Activated naive CD8-positive, alpha-beta T cell (primary cell): Measurements from ENCODE around the gene GLRA2.

ENCODE experiments used
- H3K27ac Mint-ChIP-seq: one replicate; pipeline ENCODE4 v1.8.0; 2021; ENCODE audit warnings: mixed read lengths
- H3K27me3 Mint-ChIP-seq: one replicate; pipeline ENCODE4 v1.8.0; 2021; ENCODE audit warnings: mixed read lengths
- H3K36me3 Mint-ChIP-seq: one replicate; pipeline ENCODE4 v1.8.0; 2021; ENCODE audit warnings: mixed read lengths
- H3K4me1 Mint-ChIP-seq: one replicate; pipeline ENCODE4 v1.8.0; 2021; ENCODE audit warnings: low read depth, mixed read lengths
- H3K4me3 Mint-ChIP-seq: one replicate; pipeline ENCODE4 v1.8.0; 2021; ENCODE audit warnings: mild to moderate bottlenecking, mixed read lengths
- H3K9me3 Mint-ChIP-seq: one replicate; pipeline ENCODE4 v1.8.0; 2021; ENCODE audit warnings: low read depth, mixed read lengths

GLRA2 gene

DNA sequence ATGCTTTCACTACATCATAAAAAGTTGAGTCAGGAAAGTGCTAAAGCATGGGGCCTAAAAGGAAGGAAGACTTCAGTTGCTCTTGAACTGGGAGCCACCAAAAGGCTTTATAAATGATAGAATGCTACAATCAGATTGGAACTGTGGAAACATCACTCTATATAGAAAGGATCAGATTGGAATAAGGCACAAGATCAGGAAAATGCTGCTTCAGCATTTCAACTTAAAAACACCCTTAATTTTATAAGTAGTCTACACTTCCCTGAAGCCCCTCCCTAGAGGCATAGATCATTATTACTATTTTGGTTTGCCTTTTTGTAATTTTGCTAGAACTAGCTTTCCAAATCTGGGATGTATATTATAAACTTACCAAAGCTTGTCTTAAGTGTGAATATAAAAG is 172.8 kb downstream of the GLRA2 start:
- Mint-ChIP-seq H3K4me3 (no peak overlapping the region), H3K27ac (no peak overlapping the region), H3K4me1 (no peaks in the 10 kb centered on the region), H3K9me3 (no peaks in the 10 kb centered on the region), H3K27me3 (no peaks in the 10 kb centered on the region), H3K36me3 (no peaks in the 10 kb centered on the region)

DNA sequence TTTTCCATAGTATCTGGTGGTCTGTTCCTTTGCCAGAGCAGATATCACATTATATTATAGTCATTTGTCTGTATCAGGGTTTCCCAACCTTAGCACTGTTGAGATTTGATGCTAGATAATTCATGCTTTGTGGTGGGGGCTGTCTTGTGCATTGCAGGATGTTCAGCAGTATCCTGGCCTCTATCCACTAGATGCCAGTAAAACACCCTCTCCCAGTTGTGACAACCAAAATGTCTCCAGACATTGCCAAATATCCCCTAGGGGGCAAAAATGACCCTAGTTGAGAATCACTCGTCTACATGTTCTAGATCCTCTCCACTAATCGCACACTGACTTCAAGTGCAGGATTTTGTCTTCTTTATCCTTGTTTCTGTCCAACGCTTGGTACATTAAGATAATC is 182.8 kb downstream of the GLRA2 start:
- no peaks in the 10 kb centered on the region for H3K27me3 Mint-ChIP-seq
- H3K27ac Mint-ChIP-seq: no peak overlapping the region
- H3K4me1 Mint-ChIP-seq: no peaks in the 10 kb centered on the region
- H3K4me3 Mint-ChIP-seq: no peak overlapping the region
- H3K36me3 Mint-ChIP-seq: no peaks in the 10 kb centered on the region
- no peaks in the 10 kb centered on the region for H3K9me3 Mint-ChIP-seq

DNA sequence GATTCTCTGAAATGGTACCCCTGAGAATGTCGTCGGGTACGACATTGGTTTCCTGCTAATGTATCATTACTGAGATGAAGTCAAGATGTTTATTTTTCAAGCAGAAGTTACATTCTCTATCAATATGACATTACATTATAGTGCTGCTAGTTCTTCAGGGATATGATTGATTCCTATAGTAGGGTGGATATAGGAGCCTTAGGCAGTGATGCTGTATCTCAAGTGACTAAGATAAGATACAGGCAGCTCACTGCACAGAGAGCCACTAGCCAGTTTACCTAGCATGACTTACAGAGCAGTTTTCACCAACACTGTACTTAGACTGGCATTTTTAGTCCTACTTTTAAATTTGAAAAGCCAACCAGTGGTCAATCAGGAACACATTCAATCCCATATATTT is 188.6 kb downstream of the GLRA2 start:
- Mint-ChIP-seq H3K27ac (no peak overlapping the region), H3K27me3 (no peaks in the 10 kb centered on the region), H3K9me3 (no peaks in the 10 kb centered on the region), H3K4me1 (no peaks in the 10 kb centered on the region), H3K4me3 (no peak overlapping the region), H3K36me3 (no peaks in the 10 kb centered on the region)

DNA sequence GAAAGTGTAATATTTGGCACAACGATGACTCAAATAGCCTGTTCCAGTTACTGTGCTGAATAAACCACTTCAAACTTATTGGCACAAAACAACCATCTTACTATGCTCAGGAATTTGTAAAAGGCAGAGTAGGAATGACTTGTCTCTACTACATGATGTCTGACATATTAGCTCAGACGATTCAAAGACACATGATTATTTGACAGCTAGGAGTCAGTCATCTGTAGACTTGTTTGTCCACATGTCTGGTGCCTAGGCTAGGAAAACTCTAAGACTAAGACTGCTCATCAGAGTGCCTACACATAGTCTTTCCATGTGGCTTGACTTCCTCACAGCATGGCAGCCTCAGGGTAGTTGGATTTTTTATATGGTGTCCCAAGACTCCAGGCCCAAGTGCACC is 189.1 kb downstream of the GLRA2 start:
- no peaks in the 10 kb centered on the region for H3K27me3 Mint-ChIP-seq
- H3K27ac Mint-ChIP-seq: no peak overlapping the region
- no peaks in the 10 kb centered on the region for H3K36me3 Mint-ChIP-seq
- H3K4me1 Mint-ChIP-seq: no peaks in the 10 kb centered on the region
- no peak overlapping the region for H3K4me3 Mint-ChIP-seq
- H3K9me3 Mint-ChIP-seq: no peaks in the 10 kb centered on the region

DNA sequence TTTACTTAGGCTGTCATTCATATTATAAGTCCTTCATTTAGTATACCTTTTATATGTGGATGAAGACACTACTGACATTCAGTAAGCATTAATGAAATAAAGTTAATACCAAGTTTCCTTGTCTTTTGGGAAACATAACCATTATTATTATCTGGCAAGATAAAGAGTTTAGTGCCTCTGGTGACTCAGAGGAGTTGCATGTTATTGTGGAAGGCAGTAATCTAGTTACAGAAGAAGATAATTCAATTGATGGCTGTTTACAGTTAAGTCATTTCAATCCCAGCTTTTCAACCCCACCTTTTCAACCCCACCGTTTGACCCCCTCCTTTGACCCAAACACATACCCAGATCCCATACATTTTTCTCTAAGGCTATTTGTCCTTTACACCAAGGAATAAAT is 199.7 kb downstream of the GLRA2 start:
- no peak overlapping the region for H3K27ac Mint-ChIP-seq
- no peaks in the 10 kb centered on the region for H3K9me3 Mint-ChIP-seq
- H3K36me3 Mint-ChIP-seq: no peaks in the 10 kb centered on the region
- no peak overlapping the region for H3K4me3 Mint-ChIP-seq
- peaks cover 1% of the 10 kb centered on the region for H3K4me1 Mint-ChIP-seq
- no peaks in the 10 kb centered on the region for H3K27me3 Mint-ChIP-seq

DNA sequence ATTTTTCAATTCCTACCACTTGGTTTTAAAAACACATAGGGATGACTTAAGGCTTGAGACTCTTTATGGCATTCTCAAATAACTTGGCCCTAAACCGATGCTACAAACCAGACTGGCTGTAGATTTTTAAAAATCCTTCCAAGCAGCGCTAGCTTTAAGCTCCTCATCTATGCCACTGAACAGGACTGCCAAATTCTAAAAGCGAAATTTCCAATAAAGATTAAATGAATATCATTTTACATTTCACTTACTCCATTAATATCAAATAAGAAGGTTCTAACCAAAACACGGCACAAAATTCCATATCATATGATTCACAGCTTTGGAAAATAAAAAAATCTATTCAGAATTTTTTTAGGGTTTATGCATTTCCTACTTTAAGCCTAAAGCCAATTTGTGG is 209.3 kb downstream of the GLRA2 start:
- no peaks in the 10 kb centered on the region for H3K4me1 Mint-ChIP-seq
- no peak overlapping the region for H3K4me3 Mint-ChIP-seq
- no peaks in the 10 kb centered on the region for H3K27me3 Mint-ChIP-seq
- no peak overlapping the region for H3K27ac Mint-ChIP-seq
- no peaks in the 10 kb centered on the region for H3K9me3 Mint-ChIP-seq
- no peaks in the 10 kb centered on the region for H3K36me3 Mint-ChIP-seq

DNA sequence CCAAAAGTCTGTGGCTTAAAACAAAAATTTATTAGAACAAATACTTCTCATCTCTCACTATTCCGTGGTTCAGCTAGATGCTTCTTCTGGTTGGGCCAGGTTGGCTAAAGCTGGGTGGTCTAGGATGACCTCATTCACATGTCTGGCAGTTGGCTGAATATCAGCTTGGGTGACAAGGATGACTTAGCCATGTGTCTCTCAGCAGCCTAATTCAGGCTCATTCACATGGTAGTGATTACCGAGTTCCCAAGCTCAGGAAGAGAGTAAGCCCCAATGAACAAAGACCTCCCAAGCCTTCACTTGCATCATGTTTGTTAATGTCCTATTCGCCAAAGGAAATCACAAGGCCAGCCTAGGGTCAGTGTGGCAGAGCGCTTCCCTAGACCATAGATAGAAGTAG is 224.1 kb downstream of the GLRA2 start:
- H3K27ac Mint-ChIP-seq: no peak overlapping the region
- no peaks in the 10 kb centered on the region for H3K4me1 Mint-ChIP-seq
- no peaks in the 10 kb centered on the region for H3K27me3 Mint-ChIP-seq
- H3K9me3 Mint-ChIP-seq: no peaks in the 10 kb centered on the region
- H3K4me3 Mint-ChIP-seq: no peak overlapping the region
- H3K36me3 Mint-ChIP-seq: no peaks in the 10 kb centered on the region

DNA sequence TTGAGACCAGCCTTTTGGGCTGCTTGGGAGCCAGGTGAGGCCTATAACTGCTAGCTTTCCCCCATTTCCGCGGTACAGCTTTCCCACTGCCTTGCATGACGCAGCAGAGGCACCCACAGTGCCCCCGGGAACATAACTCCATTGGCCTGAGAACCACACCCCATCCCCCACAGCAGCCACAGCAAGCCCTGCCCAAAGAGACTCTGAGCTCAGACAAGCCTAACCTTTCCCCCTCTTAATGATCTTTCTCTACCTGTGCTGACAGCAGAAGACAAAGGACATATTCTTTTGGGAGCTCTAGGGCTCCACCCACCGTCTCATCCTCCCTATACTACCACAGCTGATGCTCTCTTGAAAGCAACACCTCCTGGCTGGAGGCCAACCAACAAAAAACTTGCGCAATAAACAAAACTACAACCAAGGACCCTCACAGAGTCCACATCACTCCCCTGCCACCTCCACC is 228.7 kb downstream of the GLRA2 start:
- no peak overlapping the region for H3K4me3 Mint-ChIP-seq
- H3K27ac Mint-ChIP-seq: no peak overlapping the region
- H3K27me3 Mint-ChIP-seq: no peaks in the 10 kb centered on the region

DNA sequence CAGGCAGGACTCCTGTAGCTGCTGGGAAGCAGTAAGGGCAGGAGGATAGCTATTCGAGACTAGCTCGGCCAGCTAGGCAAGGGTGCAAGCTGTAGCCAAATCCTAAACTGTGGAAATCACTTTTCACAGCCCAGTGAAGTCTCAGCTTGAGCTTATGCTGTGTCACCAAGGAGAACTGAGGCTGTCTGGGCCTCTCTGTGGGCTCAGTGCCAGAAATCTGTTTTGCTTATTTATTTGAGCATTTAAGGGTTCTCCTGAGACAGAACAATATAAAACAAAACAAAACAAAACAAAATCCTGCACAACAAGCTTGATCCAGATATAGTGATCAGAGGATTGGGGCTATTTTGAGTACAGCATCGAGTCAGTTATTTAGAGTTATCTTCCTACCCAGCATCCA is 246.1 kb downstream of the GLRA2 start:
- H3K27ac Mint-ChIP-seq: no peak overlapping the region
- no peaks in the 10 kb centered on the region for H3K36me3 Mint-ChIP-seq
- no peaks in the 10 kb centered on the region for H3K27me3 Mint-ChIP-seq
- H3K4me1 Mint-ChIP-seq: no peaks in the 10 kb centered on the region
- H3K4me3 Mint-ChIP-seq: no peak overlapping the region
- H3K9me3 Mint-ChIP-seq: no peaks in the 10 kb centered on the region

More for the DNA sequence above, 228.7 kb downstream of the GLRA2 start:
- Mint-ChIP-seq H3K36me3 (no peaks in the 10 kb centered on the region), H3K9me3 (no peaks in the 10 kb centered on the region), H3K4me1 (no peaks in the 10 kb centered on the region)

DNA sequence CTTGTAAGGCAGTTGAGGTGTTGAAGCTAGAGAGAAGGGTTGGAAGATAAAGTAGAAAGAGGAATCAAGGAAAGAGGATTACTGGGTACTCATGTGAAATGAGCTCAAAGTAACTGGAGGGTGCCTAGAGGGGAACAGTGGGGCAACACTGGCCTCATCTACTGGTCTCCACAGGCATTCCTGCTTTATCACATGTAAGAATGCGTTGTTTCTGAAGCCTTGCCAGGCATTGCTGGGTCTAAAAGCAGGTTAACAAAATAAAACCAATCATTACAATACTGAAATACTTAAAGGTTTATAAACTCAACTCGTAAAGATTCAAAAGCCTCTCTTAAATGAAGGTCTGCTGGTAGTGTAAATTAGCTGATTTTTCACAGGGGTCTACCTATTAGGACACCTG is 247.6 kb downstream of the GLRA2 start:
- H3K27ac Mint-ChIP-seq: no peak overlapping the region
- H3K27me3 Mint-ChIP-seq: no peaks in the 10 kb centered on the region
- H3K4me3 Mint-ChIP-seq: no peak overlapping the region

DNA sequence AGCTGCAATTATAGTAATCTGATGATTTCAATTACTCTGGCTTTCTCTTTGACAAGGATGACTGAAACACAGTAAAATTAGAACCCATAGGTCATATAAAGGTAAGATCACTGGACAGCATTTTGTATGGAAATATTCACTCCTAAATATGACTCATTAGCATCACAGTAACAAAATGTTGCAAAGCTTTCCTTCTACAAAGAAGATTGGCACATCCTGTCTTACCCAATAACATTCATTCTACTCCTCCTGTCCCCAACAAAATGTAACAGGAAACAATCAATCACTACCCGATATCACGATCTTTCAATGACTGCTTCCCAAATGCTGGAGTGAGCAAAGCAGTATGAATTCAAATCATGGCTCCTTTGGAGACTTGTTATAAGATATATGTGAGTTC is 248.2 kb downstream of the GLRA2 start:
- H3K9me3 Mint-ChIP-seq: no peaks in the 10 kb centered on the region
- no peaks in the 10 kb centered on the region for H3K36me3 Mint-ChIP-seq

More for the DNA sequence above, 247.6 kb downstream of the GLRA2 start:
- Mint-ChIP-seq H3K36me3 (no peaks in the 10 kb centered on the region), H3K4me1 (no peaks in the 10 kb centered on the region), H3K9me3 (no peaks in the 10 kb centered on the region)

DNA sequence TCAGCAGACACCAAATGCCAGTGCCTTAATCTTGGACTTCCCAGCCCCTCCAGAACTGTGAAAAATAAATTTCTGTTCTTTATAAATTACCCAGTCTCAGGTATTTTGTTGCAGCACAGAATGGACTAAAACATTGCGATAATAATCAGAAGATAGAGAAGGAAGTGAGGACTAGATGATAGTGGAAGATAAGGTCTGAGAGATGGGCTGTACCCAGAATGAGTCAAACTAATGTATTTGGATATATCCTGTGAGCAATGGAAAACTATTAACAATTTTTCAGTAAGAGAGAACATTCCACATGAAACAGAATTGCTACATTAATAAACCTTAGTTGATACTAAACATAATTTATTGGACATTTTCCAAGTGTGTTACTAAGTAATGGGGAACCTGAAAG is 250.2 kb downstream of the GLRA2 start:
- no peak overlapping the region for H3K4me3 Mint-ChIP-seq
- no peak overlapping the region for H3K27ac Mint-ChIP-seq
- no peaks in the 10 kb centered on the region for H3K27me3 Mint-ChIP-seq
- no peaks in the 10 kb centered on the region for H3K36me3 Mint-ChIP-seq
- H3K4me1 Mint-ChIP-seq: no peaks in the 10 kb centered on the region
- H3K9me3 Mint-ChIP-seq: no peaks in the 10 kb centered on the region

More for the DNA sequence above, 248.2 kb downstream of the GLRA2 start:
- Mint-ChIP-seq H3K27me3 (no peaks in the 10 kb centered on the region), H3K4me3 (no peak overlapping the region), H3K4me1 (no peaks in the 10 kb centered on the region), H3K27ac (no peak overlapping the region)
